Measurements from ENCODE around the gene ARGLU1. TPM values are rescaled to one million over a fixed set of nuclear protein-coding genes. Genes with fewer than 3 reads are reported as not detected.

Gene ARGLU1
- total RNA-seq, 1 donor from 2014 or later, result 91.5 TPM

GRCh38 chr13:106513025-106513983 is 54.6 kb downstream of the ARGLU1 start:
- intact Hi-C loops (cut with micrococcal nuclease), result no loop called here
- no peaks in the 10 kb centered on the region for H3K4me1 Mint-ChIP-seq (ENCODE audit: low read depth)
- no peak for DNase-seq (ENCODE audit: low spot score)
- H3K36me3 Mint-ChIP-seq (ENCODE audit: low read depth), result no peaks in the 10 kb centered on the region
- no peak overlapping the region for H3K27ac Mint-ChIP-seq
- no peaks in the 10 kb centered on the region for H3K9me3 Mint-ChIP-seq
- no peak overlapping the region for H3K4me3 Mint-ChIP-seq
- peaks cover 7% of the 10 kb centered on the region for H3K27me3 Mint-ChIP-seq (ENCODE audit: insufficient read depth)

- Mint-ChIP-seq H3K4me3 (no peak overlapping the region), H3K36me3 (ENCODE audit: low read depth) (no peaks in the 10 kb centered on the region), H3K9me3 (no peaks in the 10 kb centered on the region), H3K4me1 (ENCODE audit: low read depth) (no peaks in the 10 kb centered on the region), H3K27me3 (ENCODE audit: insufficient read depth) (peaks cover 10% of the 10 kb centered on the region), H3K27ac (no peak overlapping the region)
- no peak for DNase-seq (ENCODE audit: low spot score)
- intact Hi-C loops (cut with micrococcal nuclease), result no loop called here
Measured at GRCh38 chr13:106507560-106508274, 60.2 kb downstream of the ARGLU1 start.

- no peaks in the 10 kb centered on the region for H3K4me1 Mint-ChIP-seq (ENCODE audit: low read depth)
- no peaks in the 10 kb centered on the region for H3K36me3 Mint-ChIP-seq (ENCODE audit: low read depth)
- intact Hi-C loops (cut with micrococcal nuclease), result no loop called here
- no peaks in the 10 kb centered on the region for H3K9me3 Mint-ChIP-seq
- no peak for DNase-seq (ENCODE audit: low spot score)
- peaks cover 7% of the 10 kb centered on the region for H3K27me3 Mint-ChIP-seq (ENCODE audit: insufficient read depth)
- H3K27ac Mint-ChIP-seq, result no peak overlapping the region
- H3K4me3 Mint-ChIP-seq, result no peak overlapping the region
Measured at GRCh38 chr13:106506286-106506685, 61.7 kb downstream of the ARGLU1 start.

- Mint-ChIP-seq H3K9me3 (no peaks in the 10 kb centered on the region), H3K36me3 (ENCODE audit: low read depth) (no peaks in the 10 kb centered on the region), H3K27ac (no peak overlapping the region), H3K4me1 (ENCODE audit: low read depth) (no peaks in the 10 kb centered on the region), H3K27me3 (ENCODE audit: insufficient read depth) (peaks cover 7% of the 10 kb centered on the region), H3K4me3 (no peak overlapping the region)
- no peak for DNase-seq (ENCODE audit: low spot score)
- intact Hi-C loops (cut with micrococcal nuclease), result no loop called here
Measured at GRCh38 chr13:106505732-106506131, 62.2 kb downstream of the ARGLU1 start.

GRCh38 chr13:106505295-106505694 is 62.6 kb downstream of the ARGLU1 start:
- Mint-ChIP-seq H3K27ac (no peak overlapping the region), H3K4me3 (no peak overlapping the region), H3K36me3 (ENCODE audit: low read depth) (no peaks in the 10 kb centered on the region), H3K4me1 (ENCODE audit: low read depth) (no peaks in the 10 kb centered on the region), H3K9me3 (no peaks in the 10 kb centered on the region), H3K27me3 (ENCODE audit: insufficient read depth) (peaks cover 8% of the 10 kb centered on the region)
- intact Hi-C loops (cut with micrococcal nuclease), result no loop called here
- DNase-seq (ENCODE audit: low spot score), result no peak

GRCh38 chr13:106503730-106504453 is 64.0 kb downstream of the ARGLU1 start:
- no peak overlapping the region for H3K27ac Mint-ChIP-seq
- intact Hi-C loops (cut with micrococcal nuclease), result no loop called here
- no peaks in the 10 kb centered on the region for H3K4me1 Mint-ChIP-seq (ENCODE audit: low read depth)
- H3K36me3 Mint-ChIP-seq (ENCODE audit: low read depth), result no peaks in the 10 kb centered on the region
- no peak overlapping the region for H3K4me3 Mint-ChIP-seq
- H3K27me3 Mint-ChIP-seq (ENCODE audit: insufficient read depth), result peaks cover 11% of the 10 kb centered on the region
- H3K9me3 Mint-ChIP-seq, result no peaks in the 10 kb centered on the region
- DNase-seq (ENCODE audit: low spot score), result no peak

- H3K36me3 Mint-ChIP-seq (ENCODE audit: low read depth), result no peaks in the 10 kb centered on the region
- no peak overlapping the region for H3K27ac Mint-ChIP-seq
- DNase-seq (ENCODE audit: low spot score), result no peak
- intact Hi-C loops (cut with micrococcal nuclease), result no loop called here
- no peaks in the 10 kb centered on the region for H3K9me3 Mint-ChIP-seq
- no peaks in the 10 kb centered on the region for H3K4me1 Mint-ChIP-seq (ENCODE audit: low read depth)
- H3K4me3 Mint-ChIP-seq, result no peak overlapping the region
- H3K27me3 Mint-ChIP-seq (ENCODE audit: insufficient read depth), result peaks cover 17% of the 10 kb centered on the region
Measured at GRCh38 chr13:106503272-106503671, 64.7 kb downstream of the ARGLU1 start.

- Mint-ChIP-seq H3K36me3 (ENCODE audit: low read depth) (no peaks in the 10 kb centered on the region), H3K27me3 (ENCODE audit: insufficient read depth) (peaks cover 35% of the 10 kb centered on the region), H3K4me3 (no peak overlapping the region), H3K9me3 (no peaks in the 10 kb centered on the region), H3K4me1 (ENCODE audit: low read depth) (no peaks in the 10 kb centered on the region), H3K27ac (no peak overlapping the region)
- no peak for DNase-seq (ENCODE audit: low spot score)
- intact Hi-C loops (cut with micrococcal nuclease), result no loop called here
Measured at GRCh38 chr13:106500445-106500844, 67.5 kb downstream of the ARGLU1 start.

- H3K9me3 Mint-ChIP-seq, result no peaks in the 10 kb centered on the region
- no peaks in the 10 kb centered on the region for H3K4me1 Mint-ChIP-seq (ENCODE audit: low read depth)
- no peak overlapping the region for H3K4me3 Mint-ChIP-seq
- no peaks in the 10 kb centered on the region for H3K36me3 Mint-ChIP-seq (ENCODE audit: low read depth)
- intact Hi-C loops (cut with micrococcal nuclease), result loop anchor here (2.0 kb wide), 1 partner anchor 35 kb away; the partner anchor contains the start of gene EFNB2
- H3K27ac Mint-ChIP-seq, result no peak overlapping the region
- no peak for DNase-seq (ENCODE audit: low spot score)
- H3K27me3 Mint-ChIP-seq (ENCODE audit: insufficient read depth), result peaks cover 35% of the 10 kb centered on the region
Measured at GRCh38 chr13:106499896-106500295, 68.0 kb downstream of the ARGLU1 start.

GRCh38 chr13:106499113-106499512 is 68.8 kb downstream of the ARGLU1 start:
- intact Hi-C loops (cut with micrococcal nuclease), result loop anchor here (2.0 kb wide), 1 partner anchor 36 kb away; the partner anchor contains the start of gene EFNB2

GRCh38 chr13:106498571-106498970 is 69.4 kb downstream of the ARGLU1 start:
- no peaks in the 10 kb centered on the region for H3K9me3 Mint-ChIP-seq
- H3K4me3 Mint-ChIP-seq, result no peak overlapping the region
- H3K36me3 Mint-ChIP-seq (ENCODE audit: low read depth), result no peaks in the 10 kb centered on the region
- H3K4me1 Mint-ChIP-seq (ENCODE audit: low read depth), result peaks cover 6% of the 10 kb centered on the region
- intact Hi-C loops (cut with micrococcal nuclease), result loop anchor here (2.0 kb wide), 1 partner anchor 36 kb away; the partner anchor contains the start of gene EFNB2
- H3K27ac Mint-ChIP-seq, result no peak overlapping the region
- DNase-seq (ENCODE audit: low spot score), result no peak
- peaks cover 37% of the 10 kb centered on the region for H3K27me3 Mint-ChIP-seq (ENCODE audit: insufficient read depth)

More at GRCh38 chr13:106499113-106499512, 68.8 kb downstream of the ARGLU1 start:
- Mint-ChIP-seq H3K9me3 (no peaks in the 10 kb centered on the region), H3K4me3 (no peak overlapping the region), H3K27me3 (ENCODE audit: insufficient read depth) (peaks cover 33% of the 10 kb centered on the region), H3K4me1 (ENCODE audit: low read depth) (peaks cover under 1% of the 10 kb centered on the region), H3K36me3 (ENCODE audit: low read depth) (no peaks in the 10 kb centered on the region), H3K27ac (no peak overlapping the region)
- DNase-seq (ENCODE audit: low spot score), result no peak

GRCh38 chr13:106498158-106498557 is 69.8 kb downstream of the ARGLU1 start:
- Mint-ChIP-seq H3K4me1 (ENCODE audit: low read depth) (peaks cover 10% of the 10 kb centered on the region), H3K27ac (no peak overlapping the region), H3K27me3 (ENCODE audit: insufficient read depth) (peaks cover 41% of the 10 kb centered on the region), H3K36me3 (ENCODE audit: low read depth) (no peaks in the 10 kb centered on the region), H3K4me3 (no peak overlapping the region), H3K9me3 (no peaks in the 10 kb centered on the region)
- intact Hi-C loops (cut with micrococcal nuclease), result loop anchor here (2.0 kb wide), 1 partner anchor 37 kb away; the partner anchor contains the start of gene EFNB2
- DNase-seq (ENCODE audit: low spot score), result no peak
